Ammon's horn (tissue), 1 donor: ENCODE measurements around the gene DCAF8L1.
"Not testable (repeated sequence)": the region's sequence is repeated elsewhere in the genome, so short reads cannot be mapped to it uniquely, and the experiment has no call there.

Source experiments
- DNase-seq: peaks from one replicate; pipeline ENCODE4 v3.0.0-alpha.2; 2016; ENCODE audit warnings: low spot score

DCAF8L1 gene

DNA sequence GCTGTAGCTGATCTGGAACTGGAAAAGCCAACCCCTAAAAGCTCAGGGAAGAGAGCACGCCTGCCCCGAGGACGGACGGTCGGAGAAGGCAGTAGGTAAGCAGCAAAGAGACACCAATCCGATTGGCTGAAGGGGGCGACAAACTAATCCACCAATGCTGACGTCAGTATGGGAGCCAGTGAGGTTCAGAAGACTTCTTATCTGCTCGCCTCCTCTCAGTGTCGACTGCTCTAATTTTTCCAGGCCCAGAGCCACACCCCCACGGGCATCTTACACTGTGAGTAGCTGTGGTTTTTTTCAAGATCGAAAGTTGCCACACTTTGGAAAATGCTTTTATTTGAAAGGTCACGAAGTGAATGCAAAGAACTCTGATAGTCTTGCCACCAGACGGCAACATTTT is at the start of gene DCAF8L1:
Gene DCAF8L1 (minus strand): TSS at position 101 of the 400 bp plus-strand sequence. CDS start 115 bp downstream, outside the sequence.
- no peak for DNase-seq

DNA sequence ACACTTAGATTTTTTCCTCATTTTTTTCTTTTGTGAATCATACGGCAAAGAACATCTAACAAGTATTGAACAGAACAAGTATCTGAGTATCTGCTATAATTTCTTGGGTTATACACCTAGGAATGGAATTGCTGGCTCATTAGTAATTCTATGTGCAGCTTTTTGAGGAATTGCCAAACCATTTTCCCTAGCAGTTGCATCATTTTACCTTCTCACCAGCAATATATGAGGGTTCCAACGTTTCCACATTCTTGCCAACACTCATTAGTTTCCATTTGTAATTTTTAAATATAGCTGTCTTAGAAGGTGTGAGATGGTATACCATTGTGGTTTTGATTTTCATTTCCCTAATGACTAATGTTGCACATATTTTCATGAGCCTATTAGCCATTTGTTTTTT is 41.1 kb upstream of the DCAF8L1 start:
- no peak for DNase-seq

DNA sequence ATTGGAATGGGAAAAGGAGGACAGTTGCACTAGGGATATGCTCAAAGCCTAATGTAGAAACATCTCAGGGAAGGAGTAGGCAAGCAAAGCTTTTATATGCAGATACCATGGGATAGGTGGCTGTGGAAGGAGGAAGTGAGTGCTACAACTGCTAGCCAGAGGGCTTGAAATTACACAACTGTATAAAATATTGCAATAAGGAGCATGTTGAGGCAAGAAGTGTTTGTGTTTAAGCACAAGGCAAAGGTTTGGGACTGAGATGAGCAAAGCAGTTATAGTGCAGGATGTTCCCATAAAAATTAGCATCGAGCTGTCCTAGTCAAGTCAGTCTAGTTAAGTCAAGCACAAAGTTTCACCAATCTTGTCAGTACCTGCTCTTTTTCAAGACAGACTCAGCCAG is 35.6 kb upstream of the DCAF8L1 start:
- no peak for DNase-seq

DNA sequence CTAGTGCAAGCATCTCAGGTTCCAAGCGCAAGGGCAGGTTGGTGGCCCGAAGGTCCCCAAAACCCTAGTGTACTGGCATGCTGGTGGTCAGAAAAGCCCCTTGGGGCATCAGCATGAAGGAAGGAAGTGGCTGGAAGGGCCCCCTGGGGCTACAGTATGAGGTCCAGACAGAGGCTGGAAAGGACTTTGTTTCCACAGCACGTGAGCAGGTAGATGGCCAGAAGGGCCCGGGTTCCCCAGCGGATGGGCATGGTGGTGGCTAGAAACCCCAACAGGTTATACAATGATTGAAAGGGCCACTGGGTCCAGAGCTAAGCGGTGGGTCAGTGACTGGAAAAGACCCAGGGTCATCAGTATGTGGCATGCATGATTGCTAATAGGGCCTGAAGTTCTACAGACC is 34.7 kb upstream of the DCAF8L1 start:
- DNase-seq, result no peak

DNA sequence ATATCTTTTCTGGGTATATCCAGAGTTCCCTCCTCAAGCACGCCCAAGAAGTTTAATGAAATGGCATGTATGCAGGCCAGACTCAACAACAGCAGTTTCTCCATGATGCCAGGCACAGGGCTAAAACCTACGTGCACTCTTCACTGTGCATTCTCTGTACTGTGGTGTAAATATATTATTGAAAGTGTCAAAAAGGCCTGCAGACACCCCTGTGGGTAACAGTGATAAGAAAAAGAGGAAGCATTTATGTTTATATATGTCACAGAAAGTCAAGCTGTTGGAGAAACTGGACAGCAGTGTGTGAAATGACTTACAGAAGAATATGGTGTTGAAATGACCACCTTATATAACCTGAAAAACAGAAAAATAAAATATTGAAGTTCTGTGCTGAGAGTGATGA is 29.6 kb upstream of the DCAF8L1 start:
- no peak for DNase-seq

DNA sequence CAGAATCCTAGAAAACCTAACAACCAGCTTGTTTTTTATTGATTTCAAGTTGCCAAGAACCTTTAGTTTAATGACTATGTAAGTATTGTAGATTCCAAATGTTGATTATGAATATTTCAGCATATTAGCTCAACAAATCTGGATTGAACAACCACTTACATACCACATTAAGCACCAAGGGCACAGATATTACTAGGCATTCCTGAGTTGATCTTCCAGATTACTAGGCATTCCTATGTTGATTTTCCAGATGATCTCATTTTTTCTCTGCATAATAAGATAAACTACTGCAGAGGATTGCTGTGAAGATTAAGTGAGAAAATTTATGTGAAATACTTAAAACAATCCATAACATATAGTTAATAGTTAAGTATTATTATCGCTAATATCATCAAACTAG is 17.4 kb upstream of the DCAF8L1 start:
- no peak for DNase-seq

GRCh38 chrX:27997622-27998021 is 16.4 kb upstream of the DCAF8L1 start:
- no peak for DNase-seq

DNA sequence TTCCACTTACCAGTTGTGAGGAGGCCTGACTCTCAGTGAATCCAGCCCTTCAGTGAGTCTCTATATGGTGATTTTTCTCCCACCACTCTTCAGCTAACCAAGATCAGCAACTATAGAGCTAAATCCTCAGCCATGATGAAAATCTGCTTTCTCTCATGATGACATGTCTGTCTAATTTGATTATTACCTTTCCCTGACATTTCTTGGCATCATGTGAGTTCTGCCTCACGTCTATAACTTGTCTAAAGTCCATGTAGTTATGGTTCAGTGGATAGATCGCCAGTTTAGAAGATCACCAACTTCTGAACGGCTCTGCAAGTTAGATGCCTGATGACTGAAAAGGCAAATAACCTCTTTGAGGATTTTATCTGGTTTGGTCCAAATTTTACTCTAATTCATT is 14.9 kb upstream of the DCAF8L1 start:
- no peak for DNase-seq

- DNase-seq, result no peak
Observed at GRCh38 chrX:27995611-27996010, 14.4 kb upstream of the DCAF8L1 start.

- no peak for DNase-seq
Observed at GRCh38 chrX:27987862-27988646, 6.8 kb upstream of the DCAF8L1 start.

DNA sequence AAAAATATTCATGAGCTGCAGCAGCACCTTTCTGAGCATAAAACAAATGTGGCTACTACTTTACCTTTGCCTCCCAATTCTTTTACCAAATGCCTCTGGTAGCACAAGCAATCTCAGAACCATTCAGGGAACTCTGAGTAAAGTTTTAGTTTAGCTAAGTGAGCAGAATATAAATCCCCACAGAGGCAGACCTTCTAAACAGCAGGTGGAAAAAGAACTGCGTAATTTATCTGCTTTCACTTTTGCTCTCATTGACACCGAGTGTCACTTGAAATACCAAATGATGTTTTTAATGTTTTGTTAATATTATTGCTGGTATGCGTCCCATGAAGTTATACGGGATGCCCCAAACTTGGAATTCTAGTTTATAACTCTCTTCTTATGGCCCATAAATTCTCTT is 4.3 kb downstream of the DCAF8L1 start:
- DNase-seq, result not testable (repeated sequence)

- DNase-seq, result no peak
Observed at GRCh38 chrX:27976284-27976683, 5.0 kb downstream of the DCAF8L1 start.

- no peak for DNase-seq
Observed at GRCh38 chrX:27968878-27969277, 12.4 kb downstream of the DCAF8L1 start.

- DNase-seq, result no peak
Observed at GRCh38 chrX:27968352-27968751, 12.9 kb downstream of the DCAF8L1 start.

- DNase-seq, result no peak
Observed at GRCh38 chrX:27966955-27967354, 14.3 kb downstream of the DCAF8L1 start.

DNA sequence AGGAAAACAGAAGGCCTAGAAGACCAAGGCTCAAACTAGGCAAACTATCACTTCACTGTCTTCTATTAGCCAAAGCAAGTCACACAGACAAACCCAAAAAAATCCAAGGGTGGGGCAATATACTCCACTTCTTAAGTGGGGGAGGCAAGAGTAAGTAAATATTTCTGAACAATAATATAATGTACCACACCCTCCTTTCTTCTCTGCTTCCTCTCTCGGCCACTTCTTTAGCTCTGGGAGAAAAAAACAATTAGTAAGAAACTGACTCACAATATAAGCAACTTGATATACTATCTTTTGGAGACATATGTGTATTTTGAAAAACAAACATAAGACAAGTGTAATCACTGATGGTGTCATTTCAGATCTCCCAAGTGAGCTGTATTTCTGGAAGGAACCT is 14.8 kb downstream of the DCAF8L1 start:
- no peak for DNase-seq

- DNase-seq, result not testable (repeated sequence)
Observed at GRCh38 chrX:27965348-27965747, 15.9 kb downstream of the DCAF8L1 start.

DNA sequence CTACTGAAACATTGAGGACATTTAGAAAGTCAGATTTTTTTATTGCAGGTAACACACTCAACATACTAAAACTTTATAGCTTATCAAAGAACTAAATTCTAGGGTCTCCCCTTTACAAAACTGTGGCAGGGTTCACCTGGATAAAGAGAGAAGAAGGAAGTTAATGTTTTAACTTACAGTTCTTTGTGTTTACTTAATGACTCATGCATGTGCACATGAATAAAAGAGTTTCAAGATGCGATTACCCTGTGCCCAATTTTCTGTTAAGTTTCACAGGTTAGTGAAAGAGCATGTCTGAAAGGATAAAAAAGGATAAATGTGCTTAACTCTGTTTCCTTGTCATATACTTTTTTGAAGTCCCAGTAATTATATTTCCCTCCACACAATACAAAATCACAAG is 16.8 kb downstream of the DCAF8L1 start:
- DNase-seq, result no peak

GRCh38 chrX:27960410-27960809 is 20.8 kb downstream of the DCAF8L1 start:
- not testable (repeated sequence) for DNase-seq

DNA sequence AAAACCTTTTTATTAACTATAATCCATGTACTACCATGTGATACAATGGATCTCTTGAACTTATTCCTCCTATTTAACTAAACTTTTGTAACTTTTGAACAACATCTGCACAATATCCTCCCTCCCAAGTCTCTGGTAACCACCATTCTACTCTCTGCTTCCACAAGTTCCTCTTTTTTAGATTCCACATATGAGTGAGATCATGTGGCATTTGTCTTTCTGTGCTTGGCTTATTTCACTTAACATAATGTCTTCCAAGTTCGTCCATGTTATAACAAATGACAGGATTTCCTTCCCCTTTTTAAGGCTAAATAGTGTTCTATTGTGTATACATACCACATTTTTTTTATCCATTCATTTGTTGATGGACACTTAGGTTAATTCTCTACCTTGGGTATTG is 28.1 kb downstream of the DCAF8L1 start:
- no peak for DNase-seq

GRCh38 chrX:27933361-27933760 is 47.9 kb downstream of the DCAF8L1 start:
- no peak for DNase-seq
